GM12873 (cell line): ENCODE measurements around the gene MYADML2.

Source experiments
- CTCF ChIP-seq: IDR thresholded peaks from 2 replicates; pipeline ENCODE4 v1.5.1; 2012; ENCODE audit warnings: low read depth, mild to moderate bottlenecking, moderate library complexity, low read length, control low read depth; ENCODE audit not compliant: insufficient read depth; ENCODE audit errors: missing control alignments

The MYADML2 gene

GRCh38 chr17:81983011-81983638 is 36.1 kb upstream of the MYADML2 start:
- no peak for TF ChIP-seq CTCF

- TF ChIP-seq CTCF: no peak
Measured at GRCh38 chr17:81980707-81981343, 33.8 kb upstream of the MYADML2 start.

GRCh38 chr17:81980122-81980521 is 33.1 kb upstream of the MYADML2 start:
- TF ChIP-seq CTCF: no peak

- no peak for TF ChIP-seq CTCF
Measured at GRCh38 chr17:81978524-81979298, 31.7 kb upstream of the MYADML2 start.

- TF ChIP-seq CTCF: no peak
Measured at GRCh38 chr17:81977211-81977808, 30.3 kb upstream of the MYADML2 start, which contains the start of gene ASPSCR1. TSS of gene ASPSCR1 (plus strand) at chr17:81977629. CDS start at chr17:81977647, 18 bp downstream.

- TF ChIP-seq CTCF: no peak
Measured at GRCh38 chr17:81976332-81977210, 29.5 kb upstream of the MYADML2 start.
